Measurements from ENCODE around the gene EMX1.

Gene EMX1

GRCh38 chr2:72952961-72953360, 35.6 kb downstream of the EMX1 start:
- H3K27me3 ChIP-seq (ENCODE audit: insufficient read depth, low read depth), result no peaks in the 10 kb centered on the region
- no peak overlapping the region for H3K4me3 ChIP-seq (IDR thresholded peaks at IDR 0.05; ENCODE audit: insufficient read depth, low read depth, low read length)
- H2AFZ ChIP-seq (ENCODE audit: low read depth), result no peak overlapping the region
- H3K4me1 ChIP-seq (ENCODE audit: low read depth, poor library complexity, severe bottlenecking), result no peaks in the 10 kb centered on the region
- TF ChIP-seq, protein P1, sequence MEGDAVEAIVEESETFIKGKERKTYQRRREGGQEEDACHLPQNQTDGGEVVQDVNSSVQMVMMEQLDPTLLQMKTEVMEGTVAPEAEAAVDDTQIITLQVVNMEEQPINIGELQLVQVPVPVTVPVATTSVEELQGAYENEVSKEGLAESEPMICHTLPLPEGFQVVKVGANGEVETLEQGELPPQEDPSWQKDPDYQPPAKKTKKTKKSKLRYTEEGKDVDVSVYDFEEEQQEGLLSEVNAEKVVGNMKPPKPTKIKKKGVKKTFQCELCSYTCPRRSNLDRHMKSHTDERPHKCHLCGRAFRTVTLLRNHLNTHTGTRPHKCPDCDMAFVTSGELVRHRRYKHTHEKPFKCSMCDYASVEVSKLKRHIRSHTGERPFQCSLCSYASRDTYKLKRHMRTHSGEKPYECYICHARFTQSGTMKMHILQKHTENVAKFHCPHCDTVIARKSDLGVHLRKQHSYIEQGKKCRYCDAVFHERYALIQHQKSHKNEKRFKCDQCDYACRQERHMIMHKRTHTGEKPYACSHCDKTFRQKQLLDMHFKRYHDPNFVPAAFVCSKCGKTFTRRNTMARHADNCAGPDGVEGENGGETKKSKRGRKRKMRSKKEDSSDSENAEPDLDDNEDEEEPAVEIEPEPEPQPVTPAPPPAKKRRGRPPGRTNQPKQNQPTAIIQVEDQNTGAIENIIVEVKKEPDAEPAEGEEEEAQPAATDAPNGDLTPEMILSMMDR (conservative IDR thresholded peaks at IDR 0.05; ENCODE audit: low read depth, low read length), result no peak
- H4K20me1 ChIP-seq (ENCODE audit: insufficient read depth), result no peaks in the 10 kb centered on the region
- H3K79me2 ChIP-seq (ENCODE audit: insufficient read depth, low read depth), result no peaks in the 10 kb centered on the region
- H3K36me3 ChIP-seq (ENCODE audit: insufficient read depth), result no peaks in the 10 kb centered on the region
- H3K9ac ChIP-seq, result no peak overlapping the region
- H3K27ac ChIP-seq, result no peak overlapping the region
- no peak overlapping the region for H3K4me2 ChIP-seq

GRCh38 chr2:72953528-72953927, 36.2 kb downstream of the EMX1 start:
- H3K4me2 ChIP-seq, result no peak overlapping the region
- no peaks in the 10 kb centered on the region for H3K36me3 ChIP-seq (ENCODE audit: insufficient read depth)
- no peaks in the 10 kb centered on the region for H3K4me1 ChIP-seq (ENCODE audit: low read depth, poor library complexity, severe bottlenecking)
- H3K27me3 ChIP-seq (ENCODE audit: insufficient read depth, low read depth), result no peaks in the 10 kb centered on the region
- no peak overlapping the region for H3K9ac ChIP-seq
- H3K27ac ChIP-seq, result no peak overlapping the region
- no peaks in the 10 kb centered on the region for H4K20me1 ChIP-seq (ENCODE audit: insufficient read depth)
- no peak overlapping the region for H3K4me3 ChIP-seq (IDR thresholded peaks at IDR 0.05; ENCODE audit: insufficient read depth, low read depth, low read length)
- H2AFZ ChIP-seq (ENCODE audit: low read depth), result no peak overlapping the region
- H3K79me2 ChIP-seq (ENCODE audit: insufficient read depth, low read depth), result no peaks in the 10 kb centered on the region
- TF ChIP-seq, protein P1 (conservative IDR thresholded peaks at IDR 0.05; ENCODE audit: low read depth, low read length), result no peak

DNA sequence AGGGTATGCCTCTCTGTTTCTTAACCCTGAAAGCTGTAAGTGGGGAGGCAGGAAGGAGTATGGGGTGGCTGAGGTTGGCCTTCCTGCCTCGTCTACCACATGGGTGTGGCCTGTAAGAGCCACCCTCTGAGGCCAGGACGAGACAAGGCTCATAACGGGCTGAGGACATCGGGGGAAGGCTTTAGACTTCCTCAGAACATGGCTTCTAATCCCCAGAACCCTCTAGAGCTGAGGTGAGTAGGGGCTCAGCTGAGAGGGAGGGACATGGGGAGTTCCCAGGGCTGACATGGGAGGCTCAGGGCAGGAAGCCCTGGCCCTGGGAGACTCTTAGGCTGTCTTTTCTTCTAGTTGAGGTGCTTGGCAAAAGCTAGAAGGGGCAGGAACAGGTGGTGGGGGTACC, 36.7 kb downstream of the EMX1 start:
- Histone ChIP-seq H3K9ac (no peak overlapping the region), H3K4me3 (IDR thresholded peaks at IDR 0.05; ENCODE audit: insufficient read depth, low read depth, low read length) (no peak overlapping the region), H3K4me2 (no peak overlapping the region), H3K36me3 (ENCODE audit: insufficient read depth) (no peaks in the 10 kb centered on the region), H2AFZ (ENCODE audit: low read depth) (no peak overlapping the region), H3K4me1 (ENCODE audit: low read depth, poor library complexity, severe bottlenecking) (no peaks in the 10 kb centered on the region), H3K27ac (no peak overlapping the region), H4K20me1 (ENCODE audit: insufficient read depth) (no peaks in the 10 kb centered on the region), H3K27me3 (ENCODE audit: insufficient read depth, low read depth) (no peaks in the 10 kb centered on the region), H3K79me2 (ENCODE audit: insufficient read depth, low read depth) (no peaks in the 10 kb centered on the region)
- TF ChIP-seq, protein P1 (conservative IDR thresholded peaks at IDR 0.05; ENCODE audit: low read depth, low read length), result no peak

DNA sequence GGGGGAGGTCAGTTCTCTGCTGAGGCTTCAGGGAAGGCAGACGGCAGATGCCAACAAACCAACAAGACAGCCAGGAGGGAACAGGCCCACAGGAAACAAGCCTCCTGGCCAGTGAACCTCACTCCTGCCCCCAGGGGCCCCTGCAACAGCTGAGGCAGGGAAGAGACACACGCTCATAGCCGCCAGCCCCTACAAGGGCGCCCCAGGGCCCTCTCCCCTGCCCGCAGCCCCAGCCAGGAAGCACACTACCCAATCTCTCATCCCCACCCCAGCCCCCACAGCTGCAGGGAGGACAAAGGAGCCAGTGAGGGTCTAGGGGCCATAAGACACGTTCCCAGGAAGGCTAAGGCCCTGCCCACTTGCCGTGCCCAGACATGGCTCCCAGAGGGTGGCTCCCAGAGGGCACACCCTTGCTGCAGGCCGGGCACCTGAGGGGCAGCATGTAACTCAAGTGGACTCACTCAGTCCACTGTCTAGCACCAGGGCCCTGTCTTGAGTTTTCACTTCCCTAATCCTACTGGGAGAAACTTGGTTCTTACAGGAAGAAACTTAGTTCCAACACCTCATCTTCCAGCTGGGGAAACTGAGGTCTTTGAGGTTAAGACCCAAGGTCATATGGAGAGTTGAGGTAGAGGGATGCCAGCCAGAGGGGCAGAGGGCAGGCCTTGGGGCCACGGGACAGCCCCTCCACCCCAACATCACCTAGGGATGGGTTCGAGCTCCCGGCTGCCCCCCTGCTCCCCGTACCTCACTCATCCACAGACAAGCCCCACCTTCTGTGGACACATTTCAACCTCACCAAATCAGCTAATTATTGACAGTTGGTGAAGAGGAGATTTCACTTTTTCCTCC, 37.3 kb downstream of the EMX1 start:
- H3K36me3 ChIP-seq (ENCODE audit: insufficient read depth), result no peaks in the 10 kb centered on the region
- H3K9ac ChIP-seq, result no peak overlapping the region
- H3K27me3 ChIP-seq (ENCODE audit: insufficient read depth, low read depth), result no peaks in the 10 kb centered on the region
- no peak overlapping the region for H3K4me2 ChIP-seq
- no peaks in the 10 kb centered on the region for H3K79me2 ChIP-seq (ENCODE audit: insufficient read depth, low read depth)
- H4K20me1 ChIP-seq (ENCODE audit: insufficient read depth), result no peaks in the 10 kb centered on the region
- H3K27ac ChIP-seq, result no peak overlapping the region
- no peaks in the 10 kb centered on the region for H3K4me1 ChIP-seq (ENCODE audit: low read depth, poor library complexity, severe bottlenecking)
- TF ChIP-seq, protein P1 (conservative IDR thresholded peaks at IDR 0.05; ENCODE audit: low read depth, low read length), result no peak
- H2AFZ ChIP-seq (ENCODE audit: low read depth), result no peak overlapping the region
- no peak overlapping the region for H3K4me3 ChIP-seq (IDR thresholded peaks at IDR 0.05; ENCODE audit: insufficient read depth, low read depth, low read length)

Data from KMS-11 (cell line).